PC-3 (cell line): ENCODE data around the gene CNTN4.

ENCODE experiments used
- CTCF ChIP-seq: fragments of 300-600 bp; sonication (generic); conservative IDR thresholded peaks from 2 replicates; pipeline ENCODE4 v1.5.1; 2017; ENCODE audit warnings: antibody characterized with exemption, low read depth, mild to moderate bottlenecking, low read length
- EZH2 ChIP-seq: fragments of 300-600 bp; sonication (generic); IDR thresholded peaks from one replicate; pipeline ENCODE4 v1.6.1; 2017; ENCODE audit warnings: antibody characterized with exemption, mild to moderate bottlenecking, low read length; ENCODE audit not compliant: unreplicated experiment
- EZH2phosphoT487 ChIP-seq: fragments of 300-600 bp; sonication (generic); IDR thresholded peaks from 2 replicates; pipeline ENCODE4 v1.6.1; 2018; ENCODE audit warnings: mild to moderate bottlenecking, antibody characterized with exemption, low read length, borderline replicate concordance

- TF ChIP-seq CTCF (no peak), EZH2 (no peak), EZH2phosphoT487 (no peak)
Observed at GRCh38 chr3:2153053-2153452, 54.4 kb downstream of the CNTN4 start.
